GM12891 (cell line): ENCODE measurements around the gene MAIP1.

Source experiments
- POLR2A ChIP-seq: IDR thresholded peaks from 2 replicates; pipeline ENCODE4 v1.6.1; 2011; ENCODE audit warnings: low read depth, low read length, control low read depth
- POLR2AphosphoS5 ChIP-seq: IDR thresholded peaks from 2 replicates; pipeline ENCODE4 v1.6.1; 2011; ENCODE audit warnings: low read depth, low read length, control low read depth
- TAF1 ChIP-seq: IDR thresholded peaks from 2 replicates; pipeline ENCODE4 v1.6.1; 2011; ENCODE audit warnings: low read depth, low read length, control low read depth

GRCh38 chr2:199962203-199962602 is 6.8 kb downstream of the MAIP1 start:
- no peak for TF ChIP-seq POLR2A
- TF ChIP-seq POLR2AphosphoS5: no peak
- no peak for TF ChIP-seq TAF1
